HUES48 (cell line): ENCODE results near the gene PIAS4.
A peak's percentile ranks its signal among the peaks of the same experiment; 100 is the strongest.

Experiments used
- H3K27ac ChIP-seq: one replicate; pipeline ENCODE4 v1.7.0; 2013; ENCODE audit warnings: low read depth, low read length, inconsistent platforms
- H3K27me3 ChIP-seq: 2 replicates; pipeline ENCODE4 v1.6.1; 2013; ENCODE audit warnings: mild to moderate bottlenecking, low read length; ENCODE audit not compliant: control insufficient read depth, insufficient read depth
- H3K36me3 ChIP-seq: 2 replicates; pipeline ENCODE4 v1.6.1; 2013; ENCODE audit warnings: low read length; ENCODE audit not compliant: control insufficient read depth, insufficient read depth
- H3K4me1 ChIP-seq: 2 replicates; pipeline ENCODE4 v1.6.1; 2013; ENCODE audit warnings: mild to moderate bottlenecking, low read length; ENCODE audit not compliant: control insufficient read depth, insufficient read depth
- H3K4me3 ChIP-seq: 2 replicates; pipeline ENCODE4 v1.5.1; 2013; ENCODE audit warnings: mild to moderate bottlenecking, low read depth, low read length
- H3K9ac ChIP-seq: 2 replicates; pipeline ENCODE4 v1.6.1; 2013; ENCODE audit warnings: mild to moderate bottlenecking, low read depth, low read length, moderate library complexity
- H3K9me3 ChIP-seq: 2 replicates; pipeline ENCODE4 v1.6.1; 2013; ENCODE audit warnings: low read length; ENCODE audit not compliant: control insufficient read depth, insufficient read depth

The PIAS4 gene

DNA sequence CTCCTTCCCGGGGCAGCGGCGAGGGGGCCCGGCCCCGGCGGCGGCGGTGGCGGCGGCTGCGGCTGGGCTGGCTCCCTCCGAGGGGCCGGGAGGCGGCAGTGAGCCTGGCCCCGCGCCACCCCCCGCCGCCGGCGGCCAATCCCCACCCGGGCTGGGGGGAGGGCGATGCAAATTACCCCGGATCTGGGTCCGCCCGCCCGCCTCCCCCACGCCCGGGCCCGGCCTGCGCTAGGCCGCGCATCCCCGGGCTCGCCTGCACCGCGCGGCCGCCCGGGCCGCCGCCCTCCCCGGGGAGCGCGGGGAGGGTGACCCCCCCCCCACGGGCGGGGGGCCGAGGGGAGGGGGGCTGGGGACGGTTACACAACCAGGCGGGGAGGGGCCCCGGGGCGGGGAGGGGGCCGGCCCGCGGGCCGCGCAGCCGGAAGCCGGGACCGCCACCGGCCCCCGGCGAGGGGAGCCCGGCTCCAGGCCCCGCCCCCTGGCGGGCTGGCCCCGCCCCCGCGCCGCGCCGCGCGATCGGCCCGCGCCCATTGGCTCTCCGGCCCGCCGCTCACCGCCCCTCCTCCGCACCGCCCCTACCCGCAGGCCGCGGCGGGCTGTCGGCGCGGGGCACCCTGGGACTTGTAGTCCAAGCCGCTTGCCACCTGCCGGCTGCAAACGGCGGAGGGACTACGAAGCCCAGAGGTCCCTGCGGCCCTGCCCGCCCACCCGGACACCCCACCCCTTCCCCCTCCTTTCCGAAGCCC, 58.1 kb downstream of the PIAS4 start:
- peak overlapping the region; percentile 73 for H3K27ac ChIP-seq
- no peaks in the 10 kb centered on the region for H3K9me3 ChIP-seq
- peaks cover 22% of the 10 kb centered on the region for H3K27me3 ChIP-seq
- H3K9ac ChIP-seq: no peak overlapping the region
- peaks cover 3% of the 10 kb centered on the region; the same call in 1 of the 2 replicates for H3K36me3 ChIP-seq
- peaks cover 22% of the 10 kb centered on the region for H3K4me1 ChIP-seq
- H3K4me3 ChIP-seq: peak overlapping the region; percentile 62; the same call in 1 of the 2 replicates

DNA sequence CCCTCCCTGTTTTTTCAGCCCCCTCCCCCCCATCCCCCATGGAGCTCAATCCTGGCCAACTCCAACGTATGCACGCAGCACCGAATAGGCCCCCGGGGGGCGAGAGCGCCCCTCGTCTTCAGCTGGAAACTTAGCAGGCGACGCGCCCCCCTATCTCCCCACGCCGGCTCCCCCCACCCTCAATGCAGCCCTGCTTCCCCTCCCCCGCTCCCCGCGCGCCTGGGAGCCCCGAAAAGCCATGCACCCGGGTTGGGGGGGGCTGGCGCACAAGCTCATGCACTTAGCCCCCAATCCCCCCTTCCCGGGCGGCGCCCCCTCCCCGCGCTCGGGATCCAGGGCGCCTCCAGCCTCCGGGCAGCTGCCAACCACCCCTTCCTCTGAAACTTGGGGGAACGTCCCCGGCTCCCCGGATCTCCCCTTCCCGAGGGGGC, 58.7 kb downstream of the PIAS4 start:
- Histone ChIP-seq H3K4me3 (peak overlapping the region; percentile 62), H3K27ac (no peak overlapping the region)

GRCh38 chr19:4066682-4067395, 59.3 kb downstream of the PIAS4 start, which contains the start of gene ZBTB7A:
TSS of gene ZBTB7A (minus strand) at chr19:4066899. CDS start at chr19:4055232, 11,667 bp downstream.
- H3K27me3 ChIP-seq: peaks cover 22% of the 10 kb centered on the region
- peaks cover 16% of the 10 kb centered on the region for H3K4me1 ChIP-seq
- H3K9me3 ChIP-seq: no peaks in the 10 kb centered on the region
- H3K4me3 ChIP-seq: peak within 1 kb of the TSS; percentile 62
- H3K27ac ChIP-seq: no peak within 1 kb of the TSS
- H3K9ac ChIP-seq: no peak within 1 kb of the TSS
- peaks cover 3% of the 10 kb centered on the region; the same call in 1 of the 2 replicates for H3K36me3 ChIP-seq

More for the DNA sequence above, 58.7 kb downstream of the PIAS4 start:
- Histone ChIP-seq H3K9me3 (no peaks in the 10 kb centered on the region), H3K4me1 (peaks cover 16% of the 10 kb centered on the region), H3K27me3 (peaks cover 22% of the 10 kb centered on the region), H3K36me3 (peaks cover 3% of the 10 kb centered on the region; the same call in 1 of the 2 replicates), H3K9ac (no peak overlapping the region)

DNA sequence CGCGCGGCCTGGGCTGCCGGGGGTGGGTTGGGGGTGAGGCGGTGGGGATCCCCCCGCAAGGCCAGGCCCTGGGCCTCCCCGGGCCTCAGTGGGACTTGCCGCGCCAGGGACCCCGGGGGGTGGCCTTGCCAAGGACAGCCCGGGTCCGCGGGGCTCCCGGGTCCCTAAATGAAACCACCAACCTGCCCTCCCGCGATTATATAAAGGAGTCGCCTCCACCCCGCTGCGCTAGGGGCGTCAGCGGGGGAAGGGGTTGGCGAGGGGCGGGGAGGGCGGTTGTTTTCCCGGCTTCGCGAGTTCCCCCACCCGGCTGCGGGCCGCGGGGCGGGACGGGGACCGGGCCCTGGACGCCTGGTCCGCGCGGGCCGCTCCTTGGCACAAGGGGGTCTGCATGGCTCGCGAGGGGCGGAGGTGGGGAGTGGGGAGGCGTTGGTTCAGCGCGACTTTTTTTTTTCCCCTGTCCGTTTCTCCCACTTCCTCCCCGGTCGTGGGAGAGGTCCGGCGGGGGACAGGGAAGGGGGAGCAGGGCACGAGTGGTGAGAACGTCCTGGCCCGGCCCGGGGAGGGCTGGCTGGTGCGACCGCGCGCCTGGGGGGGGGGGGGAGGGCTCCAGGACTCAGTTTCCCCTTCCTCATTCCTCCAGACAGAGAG, 60.0 kb downstream of the PIAS4 start:
- no peak overlapping the region for H3K27ac ChIP-seq
- no peaks in the 10 kb centered on the region for H3K9me3 ChIP-seq

DNA sequence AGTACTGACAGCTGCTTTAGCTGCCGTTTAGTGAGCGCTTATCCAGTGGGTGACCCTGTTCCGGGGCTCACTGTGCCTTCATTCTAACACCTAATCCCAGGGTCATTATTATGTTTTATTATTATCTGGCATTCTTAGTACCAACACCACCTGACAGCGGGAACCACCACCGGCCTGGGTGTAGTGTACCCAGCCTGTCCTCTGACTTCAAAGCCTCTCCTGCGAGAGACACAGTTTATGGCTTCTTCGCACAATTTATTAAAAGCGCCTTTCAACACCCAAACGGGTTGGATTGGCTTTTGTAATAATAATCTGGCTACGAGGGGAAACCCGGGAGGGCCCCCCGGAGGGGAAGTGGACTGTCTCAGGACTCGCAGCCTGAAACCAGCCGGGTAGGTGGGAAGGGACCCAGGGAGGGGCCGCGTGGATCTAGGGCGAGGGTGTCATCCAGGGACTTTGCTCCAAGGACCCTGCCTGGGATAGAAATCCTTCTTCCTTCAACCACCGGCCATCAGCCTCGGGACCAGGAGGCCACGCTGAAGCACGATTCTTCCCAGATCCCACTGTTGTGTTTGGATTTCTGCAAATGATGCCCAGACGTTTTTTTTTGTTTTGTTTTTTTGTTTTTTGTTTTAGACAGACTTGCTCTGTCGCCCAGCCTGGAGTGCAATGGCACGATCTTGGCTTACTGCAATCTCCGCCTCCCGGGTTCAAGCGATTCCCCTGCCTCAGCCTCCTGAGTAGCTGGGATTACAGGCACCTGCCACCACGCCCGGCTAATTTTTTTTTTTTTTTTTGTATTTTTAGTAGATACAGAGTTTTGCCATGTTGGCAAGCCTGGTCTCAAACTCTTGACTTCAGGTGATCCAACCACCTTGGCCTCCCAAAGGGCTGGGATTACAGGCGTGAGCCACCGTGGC, 60.8 kb downstream of the PIAS4 start:
- no peak overlapping the region for H3K27ac ChIP-seq
- no peak overlapping the region for H3K9ac ChIP-seq
- peaks cover 8% of the 10 kb centered on the region for H3K4me1 ChIP-seq
- H3K27me3 ChIP-seq: peaks cover 22% of the 10 kb centered on the region
- 0 out of 2 replicates have a peak overlapping the region, but pooled peaks have one; percentile 45 for H3K4me3 ChIP-seq
- H3K36me3 ChIP-seq: no peaks in the 10 kb centered on the region
- no peaks in the 10 kb centered on the region for H3K9me3 ChIP-seq

More for the DNA sequence above, 60.0 kb downstream of the PIAS4 start:
- Histone ChIP-seq H3K9ac (no peak overlapping the region), H3K27me3 (peaks cover 22% of the 10 kb centered on the region), H3K4me1 (peaks cover 11% of the 10 kb centered on the region), H3K4me3 (peak overlapping the region; percentile 45; the same call in 1 of the 2 replicates), H3K36me3 (peaks cover 2% of the 10 kb centered on the region; the same call in 1 of the 2 replicates)

- Histone ChIP-seq H3K36me3 (no peaks in the 10 kb centered on the region), H3K9me3 (no peaks in the 10 kb centered on the region), H3K27me3 (peaks cover 22% of the 10 kb centered on the region), H3K4me1 (0 out of 2 replicates have a peak, but pooled peaks cover 3% of the 10 kb centered on the region), H3K9ac (no peak overlapping the region), H3K27ac (no peak overlapping the region), H3K4me3 (no peak overlapping the region)
Observed at GRCh38 chr19:4069331-4069959, 61.9 kb downstream of the PIAS4 start.

DNA sequence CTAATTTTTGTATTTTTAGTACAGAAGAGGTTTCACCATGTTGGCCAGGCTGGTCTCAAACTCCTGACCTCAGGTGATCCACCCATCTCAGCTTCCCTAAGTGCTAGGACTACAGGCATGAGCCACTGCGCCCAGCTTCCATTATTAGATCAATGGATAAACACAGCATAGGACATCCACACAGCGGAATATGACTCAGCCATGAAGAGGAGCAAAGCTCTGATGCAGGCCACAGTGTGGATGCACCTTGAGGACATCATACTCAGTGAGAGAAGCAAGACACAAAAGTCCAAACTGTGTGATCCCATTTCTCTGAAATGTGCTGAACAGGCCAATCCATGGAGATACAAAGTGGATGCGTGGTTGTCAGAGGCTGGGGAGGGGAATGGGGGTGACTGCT, 64.1 kb downstream of the PIAS4 start:
- Histone ChIP-seq H3K9me3 (no peaks in the 10 kb centered on the region), H3K27ac (no peak overlapping the region), H3K4me3 (no peak overlapping the region), H3K9ac (no peak overlapping the region), H3K36me3 (no peaks in the 10 kb centered on the region), H3K4me1 (0 out of 2 replicates have a peak, but pooled peaks cover 3% of the 10 kb centered on the region), H3K27me3 (peaks cover 22% of the 10 kb centered on the region)

DNA sequence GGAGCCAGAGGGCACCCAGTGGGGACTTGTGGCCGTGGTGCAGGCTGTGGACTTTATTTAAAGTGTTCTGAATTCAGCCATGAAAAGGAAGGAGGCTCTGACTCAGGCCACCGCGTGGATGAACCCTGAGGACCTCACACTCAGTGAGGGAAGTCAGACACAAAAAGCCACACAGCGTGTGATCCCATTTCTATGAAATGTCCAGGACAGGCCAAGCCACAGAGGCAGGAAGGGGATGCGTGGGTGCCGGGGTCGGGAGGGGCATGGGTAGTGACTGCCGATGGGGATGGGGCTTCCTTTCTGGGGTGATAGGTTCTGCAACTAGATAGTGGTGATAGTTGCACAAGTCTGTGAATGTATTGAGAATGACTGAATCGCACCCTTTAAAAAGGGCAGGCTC, 67.8 kb downstream of the PIAS4 start:
- no peak overlapping the region for H3K4me3 ChIP-seq
- no peaks in the 10 kb centered on the region for H3K27me3 ChIP-seq
- H3K4me1 ChIP-seq: peaks cover 6% of the 10 kb centered on the region; the same call in 1 of the 2 replicates
- no peak overlapping the region for H3K27ac ChIP-seq
- H3K36me3 ChIP-seq: no peaks in the 10 kb centered on the region
- H3K9me3 ChIP-seq: no peaks in the 10 kb centered on the region
- H3K9ac ChIP-seq: no peak overlapping the region

GRCh38 chr19:4077007-4077374, 69.5 kb downstream of the PIAS4 start:
- Histone ChIP-seq H3K27me3 (no peaks in the 10 kb centered on the region), H3K9me3 (no peaks in the 10 kb centered on the region), H3K9ac (no peak overlapping the region), H3K4me1 (peaks cover 6% of the 10 kb centered on the region; the same call in 1 of the 2 replicates), H3K27ac (no peak overlapping the region), H3K4me3 (no peak overlapping the region), H3K36me3 (no peaks in the 10 kb centered on the region)
